ENCODE results near the gene B4GALT3. TPM values are rescaled to one million over a fixed set of nuclear protein-coding genes. Genes with fewer than 3 reads are reported as not detected.
A peak's percentile ranks its signal among the peaks of the same experiment; 100 is the strongest.

B4GALT3 gene
- total and polyA plus RNA-seq, 9 of the 15 experiments (the other 6 are each of a cell fraction or from before 2014, with no cell fraction given): 31.2 to 103 (median 46.1) TPM

DNA sequence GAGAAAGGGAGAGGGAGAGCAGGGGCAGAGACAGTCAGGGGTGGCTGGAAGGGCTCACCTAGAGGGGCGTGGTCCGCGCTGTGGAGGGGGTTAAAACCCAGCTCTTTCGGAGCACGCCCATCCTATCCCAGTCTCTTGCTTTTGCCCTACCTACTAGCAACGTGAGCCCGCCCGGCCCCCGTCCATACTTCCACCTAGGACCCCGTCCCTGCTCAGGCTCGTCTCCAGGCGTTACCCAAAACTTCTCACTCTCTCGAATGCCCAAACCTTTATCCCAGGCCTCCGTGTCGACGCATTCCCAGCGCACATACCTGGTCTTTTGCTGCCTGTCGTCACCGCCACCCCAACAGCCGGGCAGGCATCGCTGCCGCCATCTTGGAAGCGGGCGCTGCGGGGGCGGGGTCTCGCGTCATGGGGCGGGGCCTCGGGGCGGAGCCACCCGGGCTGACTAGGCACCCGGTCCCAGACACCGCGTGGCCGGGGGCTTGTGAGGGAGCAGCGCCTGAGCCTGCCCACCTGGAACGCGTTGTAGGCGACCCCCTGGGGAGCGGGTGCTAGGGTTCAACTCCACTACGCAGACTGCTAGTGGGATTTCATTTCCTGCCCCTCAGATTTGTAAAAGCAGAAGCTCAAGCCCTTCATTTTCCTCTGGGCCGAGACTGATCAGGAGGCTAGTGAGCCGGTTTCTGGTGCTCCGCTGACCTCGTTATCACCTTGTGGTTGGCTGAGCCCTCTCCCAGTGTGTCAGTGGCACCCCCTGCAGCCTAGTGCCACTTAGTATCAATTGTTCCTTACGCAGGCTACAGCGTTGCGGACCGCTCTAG is at the start of gene B4GALT3 (continued):
- TF ChIP-seq C11orf30 (IDR thresholded peaks at IDR 0.05; ENCODE audit: low read depth) (peak; percentile 62), PTBP1 (IDR thresholded peaks at IDR 0.05; ENCODE audit: low read depth, low read length) (no peak), U2AF1 (optimal IDR thresholded peaks at IDR 0.05; ENCODE audit: low read depth, low read length) (no peak), KDM2B (CRISPR knock-in tag; IDR thresholded peaks at IDR 0.05) (peak; percentile 84; the same call in 1 of the 2 replicates), ZNF75A (CRISPR knock-in tag; IDR thresholded peaks at IDR 0.05) (no peak), ZBTB12 (CRISPR knock-in tag; IDR thresholded peaks at IDR 0.05) (peak; percentile 44; the same call in 1 of the 2 replicates), ZNF699 (CRISPR knock-in tag; IDR thresholded peaks at IDR 0.05; ENCODE audit: insufficient replicate concordance) (no peak), GTF2F1 (IDR thresholded peaks at IDR 0.05; ENCODE audit: low read depth, low read length) (no peak), YY1 (IDR thresholded peaks at IDR 0.05; ENCODE audit: borderline replicate concordance in 1 of 3, control insufficient read depth in 1 of 3, extremely low read depth in 1 of 3, insufficient read depth in 3 of 3, insufficient read length in 1 of 3, insufficient replicate concordance in 2 of 3, low read depth in 1 of 3, low read length in 2 of 3) (peak; percentile 93 to 99 (median 98)), HIVEP1 (CRISPR knock-in tag; IDR thresholded peaks at IDR 0.05) (0 out of 2 replicates have a peak, but pooled peaks have one; percentile 10), BRD9 (IDR thresholded peaks at IDR 0.05; ENCODE audit: low read depth, partially characterized antibody) (peak; percentile 96)
- TF ChIP-seq, protein P1, sequence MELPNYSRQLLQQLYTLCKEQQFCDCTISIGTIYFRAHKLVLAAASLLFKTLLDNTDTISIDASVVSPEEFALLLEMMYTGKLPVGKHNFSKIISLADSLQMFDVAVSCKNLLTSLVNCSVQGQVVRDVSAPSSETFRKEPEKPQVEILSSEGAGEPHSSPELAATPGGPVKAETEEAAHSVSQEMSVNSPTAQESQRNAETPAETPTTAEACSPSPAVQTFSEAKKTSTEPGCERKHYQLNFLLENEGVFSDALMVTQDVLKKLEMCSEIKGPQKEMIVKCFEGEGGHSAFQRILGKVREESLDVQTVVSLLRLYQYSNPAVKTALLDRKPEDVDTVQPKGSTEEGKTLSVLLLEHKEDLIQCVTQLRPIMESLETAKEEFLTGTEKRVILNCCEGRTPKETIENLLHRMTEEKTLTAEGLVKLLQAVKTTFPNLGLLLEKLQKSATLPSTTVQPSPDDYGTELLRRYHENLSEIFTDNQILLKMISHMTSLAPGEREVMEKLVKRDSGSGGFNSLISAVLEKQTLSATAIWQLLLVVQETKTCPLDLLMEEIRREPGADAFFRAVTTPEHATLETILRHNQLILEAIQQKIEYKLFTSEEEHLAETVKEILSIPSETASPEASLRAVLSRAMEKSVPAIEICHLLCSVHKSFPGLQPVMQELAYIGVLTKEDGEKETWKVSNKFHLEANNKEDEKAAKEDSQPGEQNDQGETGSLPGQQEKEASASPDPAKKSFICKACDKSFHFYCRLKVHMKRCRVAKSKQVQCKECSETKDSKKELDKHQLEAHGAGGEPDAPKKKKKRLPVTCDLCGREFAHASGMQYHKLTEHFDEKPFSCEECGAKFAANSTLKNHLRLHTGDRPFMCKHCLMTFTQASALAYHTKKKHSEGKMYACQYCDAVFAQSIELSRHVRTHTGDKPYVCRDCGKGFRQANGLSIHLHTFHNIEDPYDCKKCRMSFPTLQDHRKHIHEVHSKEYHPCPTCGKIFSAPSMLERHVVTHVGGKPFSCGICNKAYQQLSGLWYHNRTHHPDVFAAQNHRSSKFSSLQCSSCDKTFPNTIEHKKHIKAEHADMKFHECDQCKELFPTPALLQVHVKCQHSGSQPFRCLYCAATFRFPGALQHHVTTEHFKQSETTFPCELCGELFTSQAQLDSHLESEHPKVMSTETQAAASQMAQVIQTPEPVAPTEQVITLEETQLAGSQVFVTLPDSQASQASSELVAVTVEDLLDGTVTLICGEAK (IDR thresholded peaks at IDR 0.05): no peak
- TF ChIP-seq, protein P1 (CRISPR knock-in tag; IDR thresholded peaks at IDR 0.05): no peak
- TF ChIP-seq, protein P2, sequence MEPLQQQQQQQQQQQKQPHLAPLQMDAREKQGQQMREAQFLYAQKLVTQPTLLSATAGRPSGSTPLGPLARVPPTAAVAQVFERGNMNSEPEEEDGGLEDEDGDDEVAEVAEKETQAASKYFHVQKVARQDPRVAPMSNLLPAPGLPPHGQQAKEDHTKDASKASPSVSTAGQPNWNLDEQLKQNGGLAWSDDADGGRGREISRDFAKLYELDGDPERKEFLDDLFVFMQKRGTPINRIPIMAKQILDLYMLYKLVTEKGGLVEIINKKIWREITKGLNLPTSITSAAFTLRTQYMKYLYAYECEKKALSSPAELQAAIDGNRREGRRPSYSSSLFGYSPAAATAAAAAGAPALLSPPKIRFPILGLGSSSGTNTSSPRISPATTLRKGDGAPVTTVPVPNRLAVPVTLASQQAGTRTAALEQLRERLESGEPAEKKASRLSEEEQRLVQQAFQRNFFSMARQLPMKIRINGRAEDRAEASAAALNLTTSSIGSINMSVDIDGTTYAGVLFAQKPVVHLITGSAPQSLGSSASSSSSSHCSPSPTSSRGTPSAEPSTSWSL (CRISPR knock-in tag; IDR thresholded peaks at IDR 0.05; ENCODE audit: borderline replicate concordance): no peak

Measured in K562 (cell line).